B cell (primary cell): ENCODE data around the gene RER1. TPM values are rescaled to one million over a fixed set of nuclear protein-coding genes. Genes with fewer than 3 reads are reported as not detected.

ENCODE experiments used
- ATAC-seq: fragments of 200-7000 bp; cut with Tn5 transposase; one replicate; pipeline ENCODE4 v1.10.0; 2021; ENCODE audit warnings: low read depth, mild to moderate bottlenecking, moderate number of reproducible peaks, moderate library complexity
- CTCF ChIA-PET: fragments of 350-600 bp; sonication (Branson Sonifier 250); formaldehyde crosslinking; loops from one replicate; lab custom pipeline; 2021; ENCODE audit warnings: antibody characterized with exemption, inconsistent platforms; lab: Charles Lee
- POLR2A ChIA-PET: fragments of 350-600 bp; sonication (Branson Sonifier 250); formaldehyde crosslinking; loops from one replicate; lab custom pipeline; 2021; ENCODE audit warnings: antibody characterized with exemption; lab: Charles Lee
- DNase-seq: peaks from one replicate; pipeline ENCODE4 v3.0.0; 2013
- H2AFZ ChIP-seq: 2 replicates; pipeline ENCODE4 v1.6.1; 2012; ENCODE audit warnings: mild to moderate bottlenecking, low read depth, low read length; ENCODE audit not compliant: insufficient read depth, poor library complexity, severe bottlenecking
- H3K27ac ChIP-seq, 2 donors: 1 replicate in 1 of 2; 2 replicates in 1 of 2; pipeline ENCODE4 v1.5.1; 2012 to 2013; ENCODE audit warnings: low read length in 2 of 2, mild to moderate bottlenecking in 2 of 2, moderate library complexity in 1 of 2
- H3K27me3 ChIP-seq, 4 experiments: fragments of 200-600 bp in 1 of 4; sonication (generic) in 1 of 4; replicated peaks in 1 of 4; 1 replicate in 2 of 4; 2 replicates in 2 of 4; pipeline versions ENCODE4 v1.6.1 to v1.7.0; 2013 to 2016; ENCODE audit warnings: low read length in 3 of 4, mild to moderate bottlenecking in 2 of 4, mixed read lengths in 1 of 4, moderate library complexity in 1 of 4; ENCODE audit not compliant: insufficient read depth in 4 of 4, control insufficient read depth in 3 of 4; ENCODE audit errors: control extremely low read depth in 1 of 4
- H3K36me3 ChIP-seq, 2 experiments: replicated peaks in 1 of 2; 1 replicate in 1 of 2; 2 replicates in 1 of 2; pipeline versions ENCODE4 v1.6.1 to v1.7.1; 2013; ENCODE audit warnings: low read length in 1 of 2; ENCODE audit not compliant: insufficient read depth in 2 of 2, control insufficient read depth in 1 of 2; ENCODE audit errors: control extremely low read depth in 1 of 2, extremely low read depth in 1 of 2
- H3K4me1 ChIP-seq, 2 donors: fragments of 200-600 bp in 1 of 2; sonication (generic) in 1 of 2; 1 replicate in 1 of 2; 2 replicates in 1 of 2; pipeline versions ENCODE4 v1.5.1 to v1.6.1; 2013 to 2017; ENCODE audit warnings: low read length in 2 of 2; ENCODE audit not compliant: control insufficient read depth in 2 of 2, insufficient read depth in 2 of 2
- H3K4me2 ChIP-seq: replicated peaks from 2 replicates; pipeline ENCODE3; 2012; ENCODE audit warnings: mild to moderate bottlenecking, low read depth, low read length; ENCODE audit not compliant: poor library complexity, severe bottlenecking
- H3K4me3 ChIP-seq, 5 experiments: fragments of 200-600 bp in 1 of 5; sonication (generic) in 1 of 5; 1 replicate in 3 of 5; 2 replicates in 2 of 5; pipeline versions ENCODE4 v1.5.1 to v1.7.0; 2011 to 2016; ENCODE audit warnings: low read length in 4 of 5, mild to moderate bottlenecking in 4 of 5, low read depth in 2 of 5, control low read depth in 1 of 5, moderate library complexity in 1 of 5; ENCODE audit not compliant: insufficient read depth in 1 of 5; ENCODE audit errors: control extremely low read depth in 1 of 5, extremely low read depth in 1 of 5
- H3K79me2 ChIP-seq: fragments of 200-600 bp; sonication (generic); one replicate; pipeline ENCODE4 v1.6.0; 2016; ENCODE audit warnings: low read length; ENCODE audit not compliant: control insufficient read depth, insufficient read depth
- H3K9ac ChIP-seq: fragments of 200-600 bp; sonication (generic); 2 replicates; pipeline ENCODE4 v1.6.1; 2017; ENCODE audit warnings: mild to moderate bottlenecking, low read length, moderate library complexity
- H3K9me3 ChIP-seq, 3 donors: one replicate each; pipeline versions ENCODE4 v1.6.1 to v1.7.1; 2013; ENCODE audit warnings: low read length in 2 of 3; ENCODE audit not compliant: control insufficient read depth in 2 of 3, insufficient read depth in 1 of 3; ENCODE audit errors: control extremely low read depth in 1 of 3
- H4K20me1 ChIP-seq: 2 replicates; pipeline ENCODE4 v1.6.0; 2012; ENCODE audit warnings: mild to moderate bottlenecking, low read length; ENCODE audit not compliant: insufficient read depth, control insufficient read depth, poor library complexity, severe bottlenecking
- H3K27ac Mint-ChIP-seq: one replicate; pipeline ENCODE4 v1.8.0; 2021; ENCODE audit warnings: mixed read lengths
- H3K27me3 Mint-ChIP-seq: one replicate; pipeline ENCODE4 v1.8.0; 2021; ENCODE audit warnings: mixed read lengths
- H3K4me1 Mint-ChIP-seq: one replicate; pipeline ENCODE4 v1.8.0; 2021; ENCODE audit warnings: mixed read lengths
- H3K4me3 Mint-ChIP-seq: one replicate; pipeline ENCODE4 v1.8.0; 2021; ENCODE audit warnings: mixed read lengths
- H3K9me3 Mint-ChIP-seq: one replicate; pipeline ENCODE4 v1.8.0; 2022; ENCODE audit warnings: mixed read lengths; ENCODE audit not compliant: insufficient read depth
- CTCF ChIP-seq: fragments of 200-600 bp; IDR thresholded peaks from one replicate; pipeline ENCODE4 v1.8.0; 2022; ENCODE audit warnings: antibody characterized with exemption, mild to moderate bottlenecking
- EZH2 ChIP-seq: IDR thresholded peaks from 2 replicates; pipeline ENCODE4 v1.6.1; 2012; ENCODE audit warnings: borderline replicate concordance, low read depth, mild to moderate bottlenecking, moderate library complexity, low read length; ENCODE audit not compliant: insufficient read depth, poor library complexity, severe bottlenecking
- WGBS: methylation state at CpG from one replicate; pipeline ENCODE4 v1.1.5; 2013; ENCODE audit warnings: missing lambda C conversion rate; ENCODE audit not compliant: insufficient coverage; 5-methylcytosine and 5-hydroxymethylcytosine counted together
- intact Hi-C: fragments of 100-400 bp; cut with micrococcal nuclease; formaldehyde crosslinking; loops from one replicate; pipeline ENCODE4 v1.10.0; 2022
- polyA plus RNA-seq: library from polyadenylated mRNA; depleted of rRNA; stranded (reverse); fragments of >200 nt; gene quantifications from 2 replicates; pipeline ENCODE4 v1.2.3, GENCODE V29; 2012
- total RNA-seq, 2 donors: library from RNA; stranded (reverse); fragments of 120-200 nt in 1 of 2; gene quantifications; 1 replicate in 1 of 2; 2 replicates in 1 of 2; pipeline versions ENCODE4 v1.2.3 to v1.2.4, GENCODE V29; 2013 to 2022

RER1 gene
- total and polyA plus RNA-seq, 2 donors (not counting 1 experiment from before 2014, with no cell fraction given) = 78.5 to 118 TPM

- no peaks in the 10 kb centered on the region for H3K4me1 Mint-ChIP-seq
- no peak for ATAC-seq
- H3K4me1 ChIP-seq = peaks cover 0 to 5% of the 10 kb centered on the region in 2 donors
- peaks cover 5% of the 10 kb centered on the region for H3K27me3 Mint-ChIP-seq
- ChIA-PET POLR2A (no interaction called here), CTCF (no interaction called here)
- no peak overlapping the region for H3K4me2 ChIP-seq
- H3K9me3 Mint-ChIP-seq = no peaks in the 10 kb centered on the region
- peaks cover 0 to 27% (median 11%) of the 10 kb centered on the region in 4 experiments for H3K27me3 ChIP-seq
- H3K9me3 ChIP-seq = no peaks in the 10 kb centered on the region
- no peak overlapping the region for H3K4me3 ChIP-seq
- H3K27ac Mint-ChIP-seq = no peak overlapping the region
- intact Hi-C loops = no loop called here
- H2AFZ ChIP-seq = no peak overlapping the region
- no peak overlapping the region for H3K27ac ChIP-seq
- no peak overlapping the region for H3K4me3 Mint-ChIP-seq
- no peak overlapping the region for H3K9ac ChIP-seq
- no peak for DNase-seq
- H3K36me3 ChIP-seq = no peaks in the 10 kb centered on the region
- H4K20me1 ChIP-seq = no peaks in the 10 kb centered on the region
- TF ChIP-seq EZH2 = no peak
- no peak for TF ChIP-seq CTCF
- 83% methylated on average over 13 of the region's 13 CpGs for WGBS
- no peaks in the 10 kb centered on the region for H3K79me2 ChIP-seq
Observed at GRCh38 chr1:2441746-2442145, 50.1 kb downstream of the RER1 start.

DNA sequence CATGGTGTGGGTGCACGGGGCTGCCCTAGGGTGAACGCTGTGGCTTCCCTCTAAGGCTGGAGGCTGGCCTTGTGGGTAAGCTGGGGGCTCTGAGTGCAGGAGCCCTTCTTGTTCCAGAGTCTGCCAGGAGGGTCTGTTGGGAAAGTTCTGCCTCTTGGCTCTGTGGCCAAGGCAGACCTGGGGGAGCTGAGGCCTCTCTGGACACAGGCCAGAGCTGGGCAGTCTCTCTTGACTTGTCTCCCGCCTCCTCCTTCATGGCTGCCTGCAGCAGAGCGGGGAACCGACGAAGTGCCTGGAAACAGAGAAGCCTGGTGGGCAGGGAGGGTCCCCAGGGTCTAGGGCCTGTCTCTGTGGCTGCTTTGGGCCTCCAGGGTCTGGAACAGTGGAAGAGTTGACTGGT is 51.0 kb downstream of the RER1 start:
- Mint-ChIP-seq H3K4me3 (no peak overlapping the region), H3K27me3 (peaks cover 5% of the 10 kb centered on the region), H3K9me3 (no peaks in the 10 kb centered on the region), H3K4me1 (no peaks in the 10 kb centered on the region), H3K27ac (no peak overlapping the region)
- Histone ChIP-seq H2AFZ (no peak overlapping the region), H3K36me3 (no peaks in the 10 kb centered on the region), H3K4me3 (no peak overlapping the region), H3K4me1 (peaks cover 0 to 5% of the 10 kb centered on the region in 2 donors), H3K9me3 (no peaks in the 10 kb centered on the region), H3K27me3 (peaks cover 0 to 27% (median 11%) of the 10 kb centered on the region in 4 experiments), H3K27ac (no peak overlapping the region), H3K4me2 (no peak overlapping the region), H3K9ac (no peak overlapping the region), H3K79me2 (no peaks in the 10 kb centered on the region), H4K20me1 (no peaks in the 10 kb centered on the region)
- ATAC-seq = no peak
- no peak for TF ChIP-seq EZH2
- no peak for TF ChIP-seq CTCF
- ChIA-PET POLR2A (no interaction called here), CTCF (no interaction called here)
- DNase-seq = no peak
- 91% methylated on average over 6 of the region's 6 CpGs for WGBS
- intact Hi-C loops = no loop called here
